GM12873 (cell line): ENCODE data around the gene KRTAP4-16.

Source experiments
- TF ChIP-seq, protein P1 (sequence below): IDR thresholded peaks from 2 replicates; pipeline ENCODE4 v1.5.1; 2012; ENCODE audit warnings: low read depth, mild to moderate bottlenecking, moderate library complexity, low read length, control low read depth; ENCODE audit not compliant: insufficient read depth; ENCODE audit errors: missing control alignments

Gene KRTAP4-16

DNA sequence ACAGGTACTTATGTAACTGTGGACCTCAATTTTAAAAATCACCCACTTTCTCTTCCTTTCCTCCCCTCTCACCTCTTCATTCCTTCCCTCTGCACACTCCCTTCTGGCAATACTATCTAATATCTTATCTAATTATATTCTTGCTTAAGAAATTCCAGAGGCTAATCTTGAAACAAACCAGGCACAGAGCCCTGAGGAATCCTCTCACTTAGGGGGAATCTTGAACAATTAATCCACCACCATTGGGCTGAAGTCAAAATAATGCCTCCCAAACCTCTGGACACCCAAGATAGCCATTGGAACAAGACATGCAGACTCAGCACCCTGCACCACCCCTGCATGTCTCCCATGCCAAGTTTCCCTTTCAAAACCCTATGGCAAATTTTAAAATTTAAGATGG, 39.4 kb upstream of the KRTAP4-16 start:
- TF ChIP-seq, protein P1, sequence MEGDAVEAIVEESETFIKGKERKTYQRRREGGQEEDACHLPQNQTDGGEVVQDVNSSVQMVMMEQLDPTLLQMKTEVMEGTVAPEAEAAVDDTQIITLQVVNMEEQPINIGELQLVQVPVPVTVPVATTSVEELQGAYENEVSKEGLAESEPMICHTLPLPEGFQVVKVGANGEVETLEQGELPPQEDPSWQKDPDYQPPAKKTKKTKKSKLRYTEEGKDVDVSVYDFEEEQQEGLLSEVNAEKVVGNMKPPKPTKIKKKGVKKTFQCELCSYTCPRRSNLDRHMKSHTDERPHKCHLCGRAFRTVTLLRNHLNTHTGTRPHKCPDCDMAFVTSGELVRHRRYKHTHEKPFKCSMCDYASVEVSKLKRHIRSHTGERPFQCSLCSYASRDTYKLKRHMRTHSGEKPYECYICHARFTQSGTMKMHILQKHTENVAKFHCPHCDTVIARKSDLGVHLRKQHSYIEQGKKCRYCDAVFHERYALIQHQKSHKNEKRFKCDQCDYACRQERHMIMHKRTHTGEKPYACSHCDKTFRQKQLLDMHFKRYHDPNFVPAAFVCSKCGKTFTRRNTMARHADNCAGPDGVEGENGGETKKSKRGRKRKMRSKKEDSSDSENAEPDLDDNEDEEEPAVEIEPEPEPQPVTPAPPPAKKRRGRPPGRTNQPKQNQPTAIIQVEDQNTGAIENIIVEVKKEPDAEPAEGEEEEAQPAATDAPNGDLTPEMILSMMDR: no peak

DNA sequence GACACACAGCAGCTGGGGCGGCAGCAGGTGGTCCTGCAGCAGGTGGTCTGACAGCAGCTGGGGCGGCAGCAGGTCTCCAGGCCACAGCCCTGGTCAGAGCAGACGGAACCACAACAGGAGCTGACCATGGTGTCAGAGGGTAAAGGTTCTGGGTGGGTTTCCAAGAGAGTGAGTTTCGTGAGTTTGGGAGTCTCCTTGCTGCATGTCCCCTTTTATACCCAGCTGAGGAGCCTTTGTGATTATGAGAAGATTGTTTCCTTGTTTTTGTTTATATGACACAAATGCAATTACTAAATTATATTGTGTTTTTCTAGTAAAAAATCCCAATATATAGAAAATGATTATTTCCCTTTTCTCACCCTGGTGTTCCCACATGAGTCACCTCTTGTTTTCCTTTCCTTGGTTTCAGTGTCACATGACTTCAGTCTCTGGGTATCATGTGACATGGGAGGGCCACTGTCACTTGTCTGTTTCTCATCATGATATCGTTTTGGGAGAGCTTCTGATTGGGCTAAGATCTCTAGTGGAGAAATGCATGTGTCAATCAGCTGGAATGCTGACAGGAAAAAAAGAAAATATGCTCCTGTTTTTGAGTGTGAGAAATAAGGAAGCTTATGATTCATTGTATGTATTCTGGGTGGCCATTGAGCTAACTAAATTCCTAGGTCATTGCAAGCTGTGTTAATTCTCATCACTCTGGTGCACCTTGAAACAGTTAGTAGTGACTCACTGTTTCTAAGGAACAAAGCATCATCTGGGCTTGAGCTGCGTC, 38.5 kb upstream of the KRTAP4-16 start, which contains the start of gene KRTAP4-6:
KRTAP4-6 (minus strand) TSS at position 185 of the 772 bp plus-strand sequence; CDS start at position 128, 57 bp downstream.
- TF ChIP-seq, protein P1: no peak

DNA sequence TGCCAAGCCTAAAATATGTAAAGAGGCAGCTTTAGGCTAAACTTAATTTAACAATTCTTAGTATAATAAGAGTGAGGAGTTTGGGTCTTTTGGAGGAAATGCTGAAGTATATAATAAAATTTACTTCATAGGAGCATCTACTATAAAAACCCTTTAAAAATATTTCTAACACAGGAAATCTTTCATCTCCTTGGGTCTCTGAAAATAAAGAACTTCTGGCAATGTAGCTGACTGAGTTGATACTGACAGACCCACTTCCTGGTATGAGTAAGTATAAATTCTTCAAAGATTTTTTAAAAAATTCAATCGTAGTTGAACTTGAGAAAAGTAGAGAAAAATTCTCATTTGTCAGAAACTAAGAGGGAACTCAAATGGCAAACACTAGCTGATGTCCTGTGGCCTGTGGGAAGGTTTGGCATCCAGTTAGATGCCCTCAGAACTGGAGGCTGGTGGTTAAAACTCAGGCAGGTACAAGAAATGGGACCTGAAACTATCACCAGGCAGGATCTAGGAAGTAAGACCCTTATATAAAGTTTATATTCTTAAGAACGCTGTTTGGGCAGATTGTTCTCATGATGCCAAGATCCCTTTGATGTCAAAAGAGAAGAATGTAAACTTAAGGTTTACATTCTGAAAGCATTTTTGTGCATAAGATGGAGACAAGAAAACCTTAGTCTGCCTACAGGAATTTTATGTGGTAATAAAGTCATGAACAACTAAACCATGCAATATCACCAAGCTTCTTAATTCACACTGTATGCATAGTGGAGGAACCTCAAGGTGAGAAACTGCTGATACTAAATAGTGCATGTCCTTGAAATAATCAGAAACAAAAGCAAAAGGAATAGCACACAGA, 32.1 kb upstream of the KRTAP4-16 start:
- TF ChIP-seq, protein P1: no peak

DNA sequence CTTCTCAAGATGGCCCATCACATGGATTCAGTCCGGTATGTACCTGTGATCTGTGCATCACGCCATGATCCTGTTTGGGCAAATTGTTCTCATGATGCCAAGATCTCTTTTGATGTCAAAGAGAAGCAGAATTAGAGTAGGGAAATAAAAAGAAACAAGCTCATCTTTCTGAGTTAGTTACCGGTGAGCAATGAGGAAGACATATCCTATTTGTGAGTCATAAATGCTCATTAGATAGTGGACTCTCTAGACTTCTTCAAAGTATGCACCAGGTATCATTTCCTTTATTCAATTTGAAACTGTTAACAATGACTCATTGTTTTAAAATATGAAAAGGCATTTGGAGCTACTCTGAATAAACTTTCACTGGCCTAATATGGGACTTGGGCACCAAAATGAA, 30.0 kb upstream of the KRTAP4-16 start:
- TF ChIP-seq, protein P1: no peak

DNA sequence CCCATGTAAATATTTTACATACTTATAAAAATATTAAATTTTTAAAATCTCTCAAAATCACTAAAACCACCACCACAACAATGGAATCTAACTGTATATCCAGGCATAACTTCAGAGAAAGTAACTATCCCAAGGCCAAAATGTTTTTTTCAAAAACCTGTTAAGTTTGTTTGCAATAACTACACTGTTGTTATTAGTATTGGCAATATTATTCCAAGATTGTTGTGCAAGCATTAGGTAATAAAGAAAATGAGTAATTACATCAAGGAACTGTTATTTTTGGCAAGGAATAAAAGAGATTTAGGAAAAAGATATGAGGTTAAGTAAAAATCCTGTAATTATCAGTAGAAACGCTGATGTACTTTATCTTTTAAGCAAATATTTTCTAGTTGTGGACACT, 25.4 kb upstream of the KRTAP4-16 start:
- TF ChIP-seq, protein P1: no peak

DNA sequence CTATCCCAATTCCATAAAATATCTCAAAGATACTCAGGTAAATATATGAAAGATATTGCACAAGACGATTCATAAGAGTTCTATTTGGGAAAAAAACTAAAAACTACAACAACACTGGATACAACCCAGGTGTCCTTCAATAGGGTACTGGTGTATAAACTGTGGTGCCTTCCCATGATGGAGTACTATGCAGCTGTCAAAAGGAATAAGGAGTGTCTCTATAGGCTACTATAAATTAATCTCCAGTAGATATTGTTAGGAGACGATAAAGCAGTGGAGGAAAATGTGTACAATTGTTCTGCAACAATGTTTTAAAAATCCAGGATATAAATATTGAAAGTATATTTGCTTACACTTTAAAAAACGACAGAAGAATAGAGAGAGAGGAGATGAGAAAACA, 24.4 kb upstream of the KRTAP4-16 start:
- TF ChIP-seq, protein P1: no peak

DNA sequence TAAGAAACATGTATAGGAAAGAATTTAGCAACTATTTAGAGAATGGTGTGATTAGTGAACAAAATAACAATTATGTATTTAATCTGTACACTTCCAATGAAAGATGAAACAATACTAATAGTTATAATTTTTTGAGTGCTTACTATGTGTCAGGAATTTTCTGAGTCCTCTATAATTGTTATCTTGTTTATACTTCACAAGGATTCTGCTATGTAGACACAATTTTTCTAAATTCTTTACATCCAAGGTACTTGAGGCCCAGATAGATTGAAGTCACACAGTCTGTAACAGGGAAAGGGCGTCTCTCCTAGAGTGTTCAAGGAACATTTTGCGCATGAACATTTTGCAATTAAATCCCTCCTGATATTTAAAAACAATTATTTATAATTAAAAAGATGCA, 23.1 kb upstream of the KRTAP4-16 start:
- TF ChIP-seq, protein P1: no peak
